SK-N-SH (cell line): ENCODE measurements around the gene GPR173. TPM values are rescaled to one million over a fixed set of nuclear protein-coding genes. Genes with fewer than 3 reads are reported as not detected.

ENCODE experiments used
- CTCF ChIA-PET: fragments of 300-600, 350-600 bp; formaldehyde crosslinking; extraction: SDS; loops from one replicate; lab custom pipeline; 2021; lab: Yijun Ruan, JAX
- POLR2A ChIA-PET: fragments of 350-600 bp; sonication (Branson Sonifier 250); formaldehyde crosslinking; extraction: SDS; loops from one replicate; lab custom pipeline; 2020; ENCODE audit warnings: antibody characterized with exemption, inconsistent platforms; lab: Yijun Ruan, JAX
- DNase-seq: peaks from one replicate; pipeline ENCODE4 v3.0.0; 2012
- H2AFZ ChIP-seq: fragments of 200-600 bp; sonication (generic); 2 replicates; pipeline ENCODE4 v1.8.1; 2016; ENCODE audit warnings: antibody characterized with exemption, mild to moderate bottlenecking, low read depth
- H3F3A ChIP-seq: fragments of 200-600 bp; sonication (generic); replicated peaks from 2 replicates; pipeline ENCODE3; 2016; ENCODE audit warnings: antibody characterized with exemption, mild to moderate bottlenecking; ENCODE audit not compliant: insufficient read depth
- H3K27ac ChIP-seq, 2 experiments: fragments of 200-500 bp in 1 of 2; fragments of 200-600 bp in 1 of 2; sonication (Bioruptor generic) in 1 of 2; sonication (generic), shearing (Covaris generic) in 1 of 2; 2 replicates each; pipeline versions ENCODE4 v1.5.1 to v1.6.1; 2014 to 2016; ENCODE audit warnings: low read depth in 2 of 2, inconsistent platforms in 1 of 2, low read length in 1 of 2, mild to moderate bottlenecking in 1 of 2, mixed read lengths in 1 of 2
- H3K27me3 ChIP-seq: fragments of 200-600 bp; sonication (generic), shearing (Covaris generic); 2 replicates; pipeline ENCODE4 v1.6.1; 2016; ENCODE audit warnings: mixed run types; ENCODE audit not compliant: insufficient read depth
- H3K36me3 ChIP-seq, 2 experiments: fragments of 200-500 bp in 1 of 2; fragments of 200-600 bp in 1 of 2; sonication (Bioruptor generic) in 1 of 2; sonication (generic) in 1 of 2; replicated peaks in 1 of 2; 2 replicates each; pipeline versions ENCODE3 to v1.5.1; 2014 to 2016; ENCODE audit warnings: low read length in 1 of 2, mild to moderate bottlenecking in 1 of 2; ENCODE audit not compliant: insufficient read depth in 2 of 2, control insufficient read depth in 1 of 2
- H3K4me1 ChIP-seq, 2 experiments: fragments of 200-500 bp in 1 of 2; fragments of 200-600 bp in 1 of 2; sonication (Bioruptor generic) in 1 of 2; sonication (generic), shearing (Covaris generic) in 1 of 2; 2 replicates each; pipeline versions ENCODE4 v1.5.1 to v1.6.1; 2014 to 2016; ENCODE audit warnings: low read depth in 1 of 2, low read length in 1 of 2, mixed run types in 1 of 2; ENCODE audit not compliant: insufficient read depth in 2 of 2, control insufficient read depth in 1 of 2
- H3K4me2 ChIP-seq: fragments of 200-600 bp; sonication (generic), shearing (Covaris generic); 2 replicates; pipeline ENCODE4 v1.6.1; 2017; ENCODE audit warnings: mixed run types
- H3K4me3 ChIP-seq, 2 experiments: fragments of 200-500 bp in 1 of 2; fragments of 200-600 bp in 1 of 2; sonication (Bioruptor generic) in 1 of 2; sonication (generic), shearing (Covaris generic) in 1 of 2; 2 replicates each; pipeline versions ENCODE4 v1.5.1 to v1.8.1; 2014 to 2016; ENCODE audit warnings: low read depth in 2 of 2, inconsistent platforms in 1 of 2, low read length in 1 of 2, mild to moderate bottlenecking in 1 of 2, mixed read lengths in 1 of 2, moderate library complexity in 1 of 2
- H3K79me2 ChIP-seq: fragments of 200-600 bp; sonication (generic); 2 replicates; pipeline ENCODE4 v1.8.1; 2017; ENCODE audit warnings: mild to moderate bottlenecking; ENCODE audit not compliant: insufficient read depth
- H3K9ac ChIP-seq: fragments of 200-600 bp; sonication (generic); 2 replicates; pipeline ENCODE4 v1.6.1; 2017; ENCODE audit warnings: mixed run types
- H3K9me2 ChIP-seq: fragments of 200-600 bp; sonication (generic); 2 replicates; pipeline ENCODE4 v1.6.1; 2017; ENCODE audit warnings: mixed run types
- H3K9me3 ChIP-seq: fragments of 200-600 bp; sonication (generic); 2 replicates; pipeline ENCODE4 v1.6.1; 2017; ENCODE audit warnings: mixed run types, mild to moderate bottlenecking, moderate library complexity
- H4K20me1 ChIP-seq: fragments of 200-600 bp; sonication (generic); 2 replicates; pipeline ENCODE4 v1.6.1; 2017; ENCODE audit warnings: mild to moderate bottlenecking, mixed run types; ENCODE audit not compliant: insufficient read depth
- CHD2 ChIP-seq: fragments of 150-350 bp; IDR thresholded peaks from 2 replicates; pipeline ENCODE4 v1.6.1; 2018; ENCODE audit warnings: low read length; ENCODE audit not compliant: partially characterized antibody
- EP300 ChIP-seq, 2 experiments: IDR thresholded peaks; 2 replicates each; pipeline versions ENCODE4 v1.4.0 to v1.6.1; 2012; ENCODE audit warnings: borderline replicate concordance in 1 of 2, low read depth in 1 of 2, low read length in 1 of 2
- EZH2phosphoT487 ChIP-seq: fragments of 200-600 bp; sonication (generic); IDR thresholded peaks from 2 replicates; pipeline ENCODE4 v1.6.1; 2017; ENCODE audit warnings: low read depth, mixed run types, mild to moderate bottlenecking, antibody characterized with exemption, moderate library complexity, borderline replicate concordance
- FOSL2 ChIP-seq: IDR thresholded peaks from 2 replicates; pipeline ENCODE4 v1.4.0; 2012; ENCODE audit warnings: low read depth, mild to moderate bottlenecking, moderate library complexity, borderline replicate concordance
- FOXJ3 ChIP-seq: sonication (generic); formaldehyde crosslinking; IDR thresholded peaks from 2 replicates; pipeline ENCODE4 v1.5.1; 2020; ENCODE audit warnings: mild to moderate bottlenecking, missing genetic modification reagents
- FOXM1 ChIP-seq: IDR thresholded peaks from 2 replicates; pipeline ENCODE4 v1.4.0; 2012; ENCODE audit warnings: low read depth, mild to moderate bottlenecking
- GABPA ChIP-seq: IDR thresholded peaks from 2 replicates; pipeline ENCODE4 v1.4.0; 2012; ENCODE audit warnings: low read depth, mild to moderate bottlenecking
- GATA2 ChIP-seq: sonication (generic); formaldehyde crosslinking; IDR thresholded peaks from 2 replicates; pipeline ENCODE4 v1.5.0; 2020; ENCODE audit warnings: mild to moderate bottlenecking, missing genetic modification reagents
- IRF3 ChIP-seq: fragments of 150-350 bp; IDR thresholded peaks from 2 replicates; pipeline ENCODE4 v1.6.1; 2016; ENCODE audit warnings: mild to moderate bottlenecking, low read depth, low read length
- JUND ChIP-seq: IDR thresholded peaks from 2 replicates; pipeline ENCODE4 v1.4.0; 2012
- MAX ChIP-seq: IDR thresholded peaks from 2 replicates; pipeline ENCODE4 v1.4.0; 2012; ENCODE audit warnings: low read depth
- MEF2A ChIP-seq: IDR thresholded peaks from 2 replicates; pipeline ENCODE4 v1.4.0; 2012; ENCODE audit warnings: low read depth, borderline replicate concordance
- MXI1 ChIP-seq: IDR thresholded peaks from 2 replicates; pipeline ENCODE4 v1.6.1; 2012; ENCODE audit warnings: mild to moderate bottlenecking, low read depth, low read length, improper control_type of control experiment
- NRF1 ChIP-seq: IDR thresholded peaks from 2 replicates; pipeline ENCODE4 v1.6.1; 2012; ENCODE audit warnings: low read depth, mild to moderate bottlenecking, low read length
- PBX3 ChIP-seq: IDR thresholded peaks from 2 replicates; pipeline ENCODE4; 2012
- RCOR1 ChIP-seq: fragments of 150-350 bp; IDR thresholded peaks from 2 replicates; pipeline ENCODE4 v1.6.1; 2017; ENCODE audit warnings: antibody characterized with exemption, low read length
- REST ChIP-seq: IDR thresholded peaks from 2 replicates; pipeline ENCODE4 v1.6.1; 2012; ENCODE audit warnings: mild to moderate bottlenecking, low read depth, low read length, moderate library complexity
- RFX5 ChIP-seq: IDR thresholded peaks from 2 replicates; pipeline ENCODE4 v1.6.1; 2012; ENCODE audit warnings: mild to moderate bottlenecking, improper control_type of control experiment, low read length
- RXRA ChIP-seq: IDR thresholded peaks from 2 replicates; pipeline ENCODE4 v1.4.0; 2012; ENCODE audit warnings: low read depth, mild to moderate bottlenecking, borderline replicate concordance
- SIN3A ChIP-seq: IDR thresholded peaks from 2 replicates; pipeline ENCODE4 v1.6.1; 2012; ENCODE audit warnings: low read depth, mild to moderate bottlenecking, low read length, moderate library complexity, borderline replicate concordance
- SMC3 ChIP-seq: IDR thresholded peaks from 2 replicates; pipeline ENCODE4 v1.6.1; 2012; ENCODE audit warnings: low read depth, low read length, improper control_type of control experiment
- TAF1 ChIP-seq: IDR thresholded peaks from 2 replicates; pipeline ENCODE4 v1.6.1; 2012; ENCODE audit warnings: low read depth, mild to moderate bottlenecking, low read length, moderate library complexity, borderline replicate concordance
- TCF12 ChIP-seq: IDR thresholded peaks from 2 replicates; pipeline ENCODE4 v1.4.0; 2012
- USF1 ChIP-seq: IDR thresholded peaks from 2 replicates; pipeline ENCODE4 v1.4.0; 2012; ENCODE audit warnings: low read depth, borderline replicate concordance
- YY1 ChIP-seq: IDR thresholded peaks from 2 replicates; pipeline ENCODE4 v1.4.0; 2012; ENCODE audit warnings: low read depth, mild to moderate bottlenecking
- WGBS: methylation state at CpG from one replicate; pipeline ENCODE4 v1.1.6; 2017; ENCODE audit warnings: low lambda C conversion rate; 5-methylcytosine and 5-hydroxymethylcytosine counted together
- polyA plus RNA-seq, 3 experiments: library from polyadenylated mRNA; depleted of rRNA; stranded (reverse); fragments of >200 nt; gene quantifications; 2 replicates each; pipeline ENCODE4 v1.2.3, GENCODE V29; 2012

The GPR173 gene
- polyA plus RNA-seq, 1 of the 3 experiments (the other 2 are of a cell fraction), result 5.8 TPM

- DNase-seq, result peak; percentile 89
- Histone ChIP-seq H3K4me1 (peaks cover 0 to 3% of the 10 kb centered on the region in 2 experiments; a peak in 1 of 4 replicates), H4K20me1 (no peaks in the 10 kb centered on the region), H3F3A (peaks cover 6% of the 10 kb centered on the region), H3K36me3 (no peaks in the 10 kb centered on the region), H3K9me3 (no peaks in the 10 kb centered on the region), H3K4me3 (peak within 1 kb of the TSS; percentile 60 to 66), H2AFZ (peak within 1 kb of the TSS; percentile 85), H3K27me3 (no peaks in the 10 kb centered on the region; the same call in 1 of the 2 replicates), H3K27ac (peak within 1 kb of the TSS; percentile 64 to 80), H3K9me2 (no peaks in the 10 kb centered on the region), H3K9ac (peak within 1 kb of the TSS; percentile 69), H3K79me2 (no peaks in the 10 kb centered on the region), H3K4me2 (peak within 1 kb of the TSS; percentile 75)
- ChIA-PET POLR2A (interaction anchor here (1.3 kb wide), 1 partner anchor 12 kb away, joined by 3 read pairs; the partner anchor contains the start of gene TSPYL2), CTCF (interaction anchor here (1.3 kb wide), 1 partner anchor 22 kb away, joined by 7 read pairs; no protein-coding TSS in a partner anchor)
- 9% methylated on average over 26 of the region's 67 CpGs for WGBS
- TF ChIP-seq NRF1, result no peak
- peak; percentile 76 for TF ChIP-seq MAX
- TF ChIP-seq FOXJ3 (CRISPR knock-in tag), result no peak
- TF ChIP-seq GATA2 (CRISPR knock-in tag), result no peak
- 0 out of 2 replicates have a peak, but pooled peaks have one; percentile 29 for TF ChIP-seq TAF1
- peak; percentile 67 for TF ChIP-seq PBX3
- no peak for TF ChIP-seq REST
- no peak for TF ChIP-seq JUND
- TF ChIP-seq EZH2phosphoT487, result no peak
- TF ChIP-seq USF1, result no peak; the same call in 1 of the 2 replicates
- no peak for TF ChIP-seq EP300 (IDR thresholded peaks at IDR 0.05; ENCODE audit: borderline replicate concordance in 1 of 2, low read depth in 1 of 2, low read length in 1 of 2)
- no peak for TF ChIP-seq SIN3A
- TF ChIP-seq YY1, result no peak
- TF ChIP-seq SMC3, result no peak
- TF ChIP-seq FOXM1, result 0 out of 2 replicates have a peak, but pooled peaks have one; percentile 38
- TF ChIP-seq GABPA, result no peak
- peak; percentile 96 for TF ChIP-seq MXI1
- peak; percentile 74 for TF ChIP-seq RFX5
- no peak for TF ChIP-seq RXRA
- TF ChIP-seq TCF12, result no peak
- TF ChIP-seq RCOR1, result no peak
- no peak for TF ChIP-seq FOSL2
- TF ChIP-seq CHD2, result no peak
- no peak for TF ChIP-seq MEF2A
- peak; percentile 41; the same call in 1 of the 2 replicates for TF ChIP-seq IRF3
Measured at GRCh38 chrX:53093748-53094581, 45.4 kb downstream of the GPR173 start, which contains the start of gene KANTR. Gene KANTR (plus strand): TSS chrX:53094142. CDS start chrX:53124273, 30,131 bp downstream.
